Lung (tissue), 12 donors: ENCODE data around the gene TM4SF4. TPM values are rescaled to one million over a fixed set of nuclear protein-coding genes. Genes with fewer than 3 reads are reported as not detected.

Source experiments
- ATAC-seq: fragments of 200-7000 bp; cut with Tn5 transposase; one replicate; pipeline ENCODE4 v1.9.1; 2020; ENCODE audit warnings: moderate number of reproducible peaks; ENCODE audit not compliant: insufficient read depth, low FRiP score
- DNase-seq, 3 donors: peaks; one replicate each; pipeline ENCODE4 v3.0.0-alpha.2; 2013 to 2017
- H3K27ac ChIP-seq, 2 donors: one replicate each; pipeline ENCODE4 v1.5.1; 2013; ENCODE audit warnings: mild to moderate bottlenecking in 2 of 2, moderate library complexity in 2 of 2, control low read depth in 1 of 2, inconsistent platforms in 1 of 2, low read depth in 1 of 2, low read length in 1 of 2
- H3K27me3 ChIP-seq, 3 donors: one replicate each; pipeline ENCODE4 v1.5.1; 2013; ENCODE audit warnings: low read length in 2 of 3; ENCODE audit not compliant: control insufficient read depth in 3 of 3, insufficient read depth in 3 of 3
- H3K36me3 ChIP-seq, 4 donors: one replicate each; pipeline ENCODE4 v1.5.1; 2013; ENCODE audit warnings: low read length in 4 of 4, mild to moderate bottlenecking in 1 of 4, moderate library complexity in 1 of 4; ENCODE audit not compliant: control insufficient read depth in 4 of 4, insufficient read depth in 4 of 4
- H3K4me1 ChIP-seq, 5 donors: one replicate each; pipeline ENCODE4 v1.5.1; 2013; ENCODE audit warnings: low read length in 5 of 5, mild to moderate bottlenecking in 2 of 5, moderate library complexity in 1 of 5; ENCODE audit not compliant: control insufficient read depth in 5 of 5, insufficient read depth in 5 of 5
- H3K4me3 ChIP-seq: one replicate; pipeline ENCODE4 v1.5.1; 2013; ENCODE audit warnings: mild to moderate bottlenecking, control low read depth, moderate library complexity
- H3K9ac ChIP-seq, 2 donors: one replicate each; pipeline ENCODE4 v1.5.1; 2013; ENCODE audit warnings: low read length in 2 of 2, control low read depth in 1 of 2; ENCODE audit not compliant: insufficient read depth in 1 of 2
- H3K9me3 ChIP-seq, 4 donors: one replicate each; pipeline ENCODE4 v1.5.1; 2013; ENCODE audit warnings: low read length in 3 of 4, mild to moderate bottlenecking in 1 of 4, moderate library complexity in 1 of 4; ENCODE audit not compliant: control insufficient read depth in 4 of 4, insufficient read depth in 3 of 4
- CTCF ChIP-seq: IDR thresholded peaks from 2 replicates; pipeline ENCODE4 v1.5.1; 2012; ENCODE audit warnings: mild to moderate bottlenecking; ENCODE audit errors: control extremely low read depth, extremely low read depth
- WGBS, 2 donors: extraction: QIAGEN DNeasy Blood & Tissue Kit; methylation state at CpG; one replicate each; pipeline ENCODE4 v1.1.7; 2013; 5-methylcytosine and 5-hydroxymethylcytosine counted together
- polyA plus RNA-seq, 2 donors: library from polyadenylated mRNA; stranded (reverse); fragments of 200-250 nt; gene quantifications; one replicate each; pipeline ENCODE4 v1.2.1, GENCODE V29; 2013
- total RNA-seq, 2 donors: library from RNA; depleted of rRNA in 1 of 2; stranded (reverse); fragments of >200 nt in 1 of 2; gene quantifications; one replicate each; pipeline ENCODE4 v1.2.1, GENCODE V29; 2014 to 2021
- donor health status: control.
- donor health status: control.
- donor health status: Bipolar disorder and iron deficiency.
- donor health status: healthy.
- donor health status: DM: yes; HTN: yes; CAD: no.

TM4SF4 gene
- total and polyA plus RNA-seq, 4 donors: 0.22 to 4.4 (median 2.0) TPM

- ATAC-seq: no peak
- no peaks in the 10 kb centered on the region for H3K9me3 ChIP-seq
- H3K27ac ChIP-seq: no peak overlapping the region
- H3K27me3 ChIP-seq: no peaks in the 10 kb centered on the region
- TF ChIP-seq CTCF: no peak
- no peak for DNase-seq
- no peaks in the 10 kb centered on the region for H3K36me3 ChIP-seq
- H3K9ac ChIP-seq: no peak overlapping the region
- 55 to 82% methylated on average over 3 of the region's 3 CpGs for WGBS, 2 donors
- peaks cover 0 to 2% (median 0%) of the 10 kb centered on the region in 5 donors for H3K4me1 ChIP-seq
- H3K4me3 ChIP-seq: no peak overlapping the region
These were observed 6.6 kb downstream of the TM4SF4 start for GRCh38 chr3:149481056-149481455.

GRCh38 chr3:149481491-149481890, 7.0 kb downstream of the TM4SF4 start:
- Histone ChIP-seq H3K4me1 (peaks cover 0 to 2% (median 0%) of the 10 kb centered on the region in 5 donors), H3K4me3 (no peak overlapping the region), H3K27ac (no peak overlapping the region), H3K36me3 (no peaks in the 10 kb centered on the region), H3K9ac (no peak overlapping the region), H3K27me3 (no peaks in the 10 kb centered on the region), H3K9me3 (no peaks in the 10 kb centered on the region)
- 75 to 92% methylated on average over 2 of the region's 2 CpGs for WGBS, 2 donors
- no peak for TF ChIP-seq CTCF
- no peak for DNase-seq
- no peak for ATAC-seq

GRCh38 chr3:149486726-149487125, 12.2 kb downstream of the TM4SF4 start:
- H3K4me3 ChIP-seq: no peak overlapping the region
- 93 to 96% methylated on average over 5 of the region's 5 CpGs for WGBS, 2 donors

More at GRCh38 chr3:149486726-149487125, 12.2 kb downstream of the TM4SF4 start:
- no peak overlapping the region for H3K9ac ChIP-seq
- no peak overlapping the region for H3K27ac ChIP-seq
- no peak for DNase-seq
- no peaks in the 10 kb centered on the region for H3K9me3 ChIP-seq
- no peaks in the 10 kb centered on the region for H3K36me3 ChIP-seq
- no peaks in the 10 kb centered on the region for H3K27me3 ChIP-seq
- H3K4me1 ChIP-seq: peaks cover 0 to 2% (median 0%) of the 10 kb centered on the region in 5 donors
- TF ChIP-seq CTCF: no peak
- ATAC-seq: no peak
